HS-5 (cell line): ENCODE data around the gene ANKRD53.

Source experiments
- DNase-seq: peaks from one replicate; pipeline ENCODE4 v3.0.0-alpha.2; 2012; ENCODE audit warnings: low read depth

Gene ANKRD53

DNA sequence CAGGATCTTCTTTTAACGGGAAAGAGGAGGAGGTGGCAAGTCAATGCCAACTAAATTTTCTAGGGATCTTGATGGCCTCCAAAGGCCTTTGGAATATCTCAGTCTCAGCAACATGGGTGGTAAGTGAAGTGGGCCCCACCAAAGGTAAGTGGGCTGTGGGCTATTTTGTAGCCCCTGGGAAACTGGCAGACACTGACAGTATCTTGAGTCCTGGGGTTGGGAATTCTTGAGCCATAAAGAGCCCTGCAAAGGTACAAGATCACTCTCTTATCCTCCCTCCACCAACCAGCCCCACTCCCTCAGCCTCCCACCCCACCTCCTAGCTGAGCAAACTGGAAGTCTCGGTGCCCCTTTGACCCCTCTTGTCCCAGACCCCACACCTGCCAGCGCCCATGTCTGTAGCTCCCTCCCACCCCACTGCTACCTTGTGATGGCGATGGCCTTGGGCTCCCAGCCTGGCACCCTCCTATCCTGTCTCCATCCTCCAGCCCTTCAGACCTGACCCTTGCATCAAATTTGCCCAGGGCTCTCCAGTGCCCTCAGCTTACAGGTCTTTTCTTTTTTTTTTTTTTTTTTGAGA, 34.2 kb upstream of the ANKRD53 start:
- no peak for DNase-seq

DNA sequence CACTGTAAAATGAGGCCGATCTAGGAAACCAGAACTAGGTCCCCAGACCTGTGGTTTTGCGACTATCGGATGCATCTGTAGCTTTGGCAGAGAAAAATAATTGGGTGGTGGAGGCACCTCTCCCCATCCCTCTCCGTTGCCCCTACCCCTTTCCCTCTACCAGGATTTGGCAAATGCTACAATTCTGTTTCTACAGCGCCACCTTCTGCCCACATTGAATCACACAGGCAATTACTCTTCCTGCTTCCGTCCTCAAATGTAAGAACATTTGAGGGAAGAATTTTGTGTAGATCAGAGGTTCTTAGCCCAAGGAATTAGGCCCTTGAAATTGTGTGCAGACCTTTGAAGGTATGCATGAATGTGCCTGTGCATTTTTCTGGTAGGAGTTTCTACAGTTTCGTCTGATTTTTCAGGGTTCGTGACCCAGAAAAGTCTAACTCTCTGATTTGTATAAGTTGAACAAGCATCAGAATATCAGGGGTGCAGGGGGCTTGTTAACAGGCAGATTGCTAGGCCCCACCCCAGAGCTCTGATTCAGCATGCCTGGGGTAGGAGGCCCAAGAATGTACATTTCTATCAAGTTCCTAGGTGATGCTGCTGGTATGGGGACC, 31.5 kb upstream of the ANKRD53 start:
- peak; percentile 18 for DNase-seq

DNA sequence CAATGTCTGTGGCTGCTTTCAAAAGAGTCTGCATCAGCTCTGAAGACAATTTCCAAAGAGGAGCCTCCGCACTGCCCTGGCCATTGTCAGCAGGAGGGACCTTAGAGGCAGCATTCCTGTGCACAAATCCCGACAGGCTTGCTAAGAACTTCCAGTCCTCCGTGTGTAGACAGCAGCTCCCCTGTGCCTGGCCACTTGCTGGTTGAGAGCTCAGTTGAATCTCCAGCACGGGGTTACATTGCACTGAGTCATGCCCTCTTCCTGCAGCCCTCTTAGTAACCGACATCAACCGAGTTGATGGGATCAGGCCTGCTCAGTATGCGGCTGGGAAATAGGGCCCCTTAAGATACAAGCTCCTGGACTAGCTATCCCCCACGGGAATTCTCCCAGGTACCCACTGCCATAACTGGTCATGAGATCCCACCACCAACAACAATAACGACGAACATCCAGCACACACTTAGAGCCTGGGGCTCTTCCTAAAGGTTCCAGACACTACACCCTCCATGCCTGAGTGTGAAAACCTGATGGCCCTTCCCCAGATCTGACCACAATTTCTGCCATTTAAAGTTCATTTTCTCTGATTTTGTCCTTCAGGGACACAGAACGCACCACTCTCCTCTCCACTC, 30.8 kb upstream of the ANKRD53 start:
- peak; percentile 36 for DNase-seq

DNA sequence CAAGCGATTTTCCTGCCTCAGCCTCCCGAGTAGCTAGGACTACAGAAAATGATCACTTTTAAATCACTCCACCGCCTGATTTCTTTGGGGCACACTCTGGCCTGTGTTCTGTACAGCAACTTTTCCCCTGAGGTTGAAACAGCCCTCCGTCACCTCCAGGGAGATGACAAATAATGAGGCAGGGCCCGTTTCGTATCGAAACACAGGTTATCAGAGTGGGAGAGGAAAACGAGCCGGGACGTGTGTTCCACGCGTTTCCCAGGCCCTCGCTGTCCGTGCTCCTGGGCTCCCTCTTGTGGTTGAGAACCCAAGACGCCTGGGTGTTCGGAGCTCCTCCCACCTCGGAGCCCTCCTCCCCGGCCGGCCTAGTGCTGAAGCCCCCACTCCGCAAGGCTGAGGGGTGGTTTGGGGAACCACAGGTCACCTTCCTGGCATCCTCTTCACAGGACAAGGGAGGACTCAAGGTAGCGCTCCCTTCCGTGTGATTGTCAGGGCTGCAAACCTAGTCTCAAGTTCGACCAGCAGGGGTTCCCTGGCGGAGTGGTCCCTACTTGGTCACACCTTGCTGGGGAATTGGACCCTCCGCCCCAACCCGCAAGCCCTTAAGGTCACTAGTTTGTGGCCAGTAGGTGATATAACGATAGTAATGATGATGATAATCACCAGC, 30.0 kb upstream of the ANKRD53 start:
- DNase-seq: peak; percentile 43

DNA sequence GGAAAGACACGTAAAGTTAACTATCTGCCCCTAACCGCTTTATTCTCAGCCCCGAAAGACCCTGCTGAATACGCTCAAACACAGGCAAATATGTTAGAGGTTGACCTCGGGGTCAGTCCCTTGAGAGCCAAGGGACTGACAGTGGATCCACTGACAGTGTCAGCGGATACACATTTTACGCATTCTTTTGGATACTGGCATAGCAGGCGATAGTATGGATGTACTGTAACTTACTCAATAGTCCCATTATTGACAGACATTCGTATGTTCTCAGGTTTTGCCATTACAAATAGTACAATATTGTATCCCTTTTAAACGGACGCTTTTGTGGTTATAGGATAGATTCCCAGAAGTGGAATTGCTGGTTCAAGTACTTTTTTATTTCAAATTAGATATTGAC, 29.3 kb upstream of the ANKRD53 start:
- no peak for DNase-seq

DNA sequence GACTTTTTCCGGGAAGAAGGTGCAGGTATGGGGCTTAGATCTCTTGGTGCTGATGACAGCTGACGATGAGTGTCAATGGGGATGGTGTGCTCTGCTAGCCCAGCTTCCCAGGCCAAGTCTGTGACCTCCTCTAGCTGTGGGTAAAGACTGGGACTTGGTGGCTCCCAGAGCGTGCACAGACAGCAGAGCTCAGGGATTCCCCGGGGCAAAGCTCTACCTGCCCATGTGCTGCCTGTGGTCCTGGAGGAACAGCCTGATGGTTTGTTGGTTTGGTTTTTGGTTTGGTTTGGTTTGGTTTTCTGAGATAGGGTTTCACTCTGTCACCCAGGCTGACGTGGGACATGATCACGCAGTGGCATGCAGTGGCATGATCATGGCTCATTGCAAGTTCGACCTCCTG, 23.5 kb upstream of the ANKRD53 start:
- no peak for DNase-seq

DNA sequence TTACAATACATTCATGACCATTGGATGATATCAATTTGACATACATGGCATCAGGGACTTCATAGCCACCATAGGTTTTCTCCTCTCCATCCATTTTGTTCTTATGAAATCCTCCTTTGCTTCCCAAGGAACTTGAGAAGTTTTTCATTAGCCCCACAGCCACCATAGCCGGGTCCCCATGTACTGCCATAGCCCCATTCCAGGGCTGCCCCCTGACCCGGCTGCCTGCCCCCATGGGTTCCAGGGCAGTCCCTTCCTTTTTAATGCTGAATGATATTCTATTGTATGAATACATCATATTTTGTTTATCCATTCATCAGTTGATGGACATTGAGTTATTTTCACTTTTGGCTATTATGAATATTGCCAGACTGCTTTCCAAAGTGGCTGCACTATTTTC, 22.3 kb upstream of the ANKRD53 start:
- DNase-seq: no peak

DNA sequence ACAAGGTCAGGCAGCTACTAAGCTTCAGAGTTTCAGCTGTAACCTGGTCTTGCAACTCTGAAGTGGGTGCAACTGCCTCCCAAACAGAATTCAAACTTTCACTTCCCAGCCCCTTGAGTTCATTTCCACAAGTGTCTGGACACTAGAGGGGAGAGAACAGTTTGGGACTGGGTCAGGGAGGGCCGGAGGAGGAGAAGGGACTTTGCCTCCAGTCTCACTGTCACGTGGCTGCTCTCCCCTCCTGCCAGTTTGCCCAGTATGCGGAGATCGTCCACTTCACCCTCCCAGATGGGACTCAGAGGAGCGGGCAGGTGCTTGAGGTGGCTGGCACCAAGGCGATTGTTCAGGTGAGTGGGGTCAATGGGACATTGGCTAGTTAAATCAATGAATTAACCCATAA, 20.6 kb upstream of the ANKRD53 start:
- DNase-seq: no peak

DNA sequence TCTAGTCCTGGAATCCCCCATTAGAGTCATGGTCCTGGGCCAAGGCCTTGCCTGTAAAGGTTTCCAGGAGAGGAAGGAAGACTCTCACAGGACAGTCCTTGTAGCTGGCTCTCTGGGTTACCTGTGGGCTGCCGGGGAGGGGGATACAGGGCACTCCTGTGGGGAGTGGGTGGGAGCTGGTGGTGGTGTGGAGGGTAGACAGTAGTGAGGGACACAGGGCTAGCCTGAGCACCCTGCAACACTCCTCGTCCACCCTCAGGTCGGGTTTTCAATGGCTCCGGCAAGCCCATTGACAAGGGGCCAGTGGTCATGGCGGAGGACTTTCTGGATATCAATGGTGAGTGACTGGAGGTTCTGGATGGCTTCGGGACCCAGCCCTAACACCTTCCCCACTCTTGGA, 19.7 kb upstream of the ANKRD53 start:
- DNase-seq: no peak

DNA sequence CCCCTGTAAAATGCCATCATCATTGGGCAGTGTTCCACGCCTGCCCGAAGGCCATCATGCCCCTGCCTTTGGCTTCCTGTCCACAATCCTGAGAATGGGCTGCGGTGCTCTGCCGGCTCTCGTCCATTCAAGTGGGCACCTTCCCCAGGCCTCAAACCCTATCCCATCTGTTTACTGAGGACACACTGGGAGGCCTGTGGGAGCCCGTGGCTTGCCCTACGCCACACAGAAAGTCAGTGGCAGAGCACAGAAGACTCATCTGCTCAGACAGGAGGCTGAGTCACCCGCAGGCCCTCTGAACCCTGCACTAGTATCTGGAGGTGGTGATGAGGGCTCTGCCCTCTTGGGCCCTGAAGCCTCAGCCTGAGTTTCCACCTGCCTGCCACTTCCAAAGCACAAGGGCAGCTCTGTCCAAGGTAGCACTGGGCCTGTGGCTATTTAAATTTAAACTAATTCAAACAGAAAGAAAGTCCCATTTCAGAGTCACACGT, 19.1 kb upstream of the ANKRD53 start:
- DNase-seq: no peak

DNA sequence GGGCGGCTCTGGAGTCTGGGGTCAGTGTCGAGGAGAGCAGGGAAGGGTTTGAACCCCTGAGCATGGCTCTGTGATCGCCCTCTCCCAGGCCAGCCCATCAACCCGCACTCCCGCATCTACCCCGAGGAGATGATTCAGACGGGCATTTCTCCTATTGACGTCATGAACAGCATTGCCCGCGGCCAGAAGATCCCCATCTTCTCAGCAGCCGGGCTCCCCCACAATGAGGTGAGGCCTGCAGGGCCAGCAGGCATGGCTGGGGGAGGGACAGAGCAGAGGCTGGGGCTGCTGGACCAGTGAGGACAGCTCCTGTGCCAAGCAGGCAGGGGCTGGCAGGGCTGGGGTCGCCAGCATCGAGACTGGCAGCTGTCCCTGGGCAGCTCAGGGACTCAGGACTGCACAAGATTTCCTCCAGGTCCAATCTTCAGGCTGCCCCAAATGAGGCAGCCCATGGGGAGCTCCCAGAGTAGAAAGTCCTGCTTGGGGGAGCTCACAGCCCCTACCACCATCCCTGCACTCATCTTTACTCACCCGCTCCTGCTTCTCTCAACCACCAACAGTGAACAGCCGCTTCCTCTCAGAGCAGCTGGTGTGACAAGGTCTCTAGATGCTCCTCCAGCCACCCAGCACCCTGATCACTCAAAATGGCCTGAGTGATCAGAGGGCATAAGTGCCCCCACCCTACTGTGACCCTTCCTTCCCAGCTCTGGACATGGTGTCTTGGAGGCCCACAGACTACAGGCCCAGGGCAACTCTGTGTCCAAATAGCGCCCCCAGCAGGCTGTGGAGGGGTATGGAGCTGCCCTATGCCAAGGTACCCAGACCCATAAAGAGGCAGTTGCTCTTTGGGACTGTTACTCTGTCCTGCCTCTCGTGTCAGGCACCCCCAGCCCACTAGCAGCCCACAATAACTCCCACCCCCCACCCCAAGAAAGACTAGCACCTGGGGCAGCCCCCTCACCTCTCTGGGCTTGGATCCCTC, 18.3 kb upstream of the ANKRD53 start:
- DNase-seq: no peak

DNA sequence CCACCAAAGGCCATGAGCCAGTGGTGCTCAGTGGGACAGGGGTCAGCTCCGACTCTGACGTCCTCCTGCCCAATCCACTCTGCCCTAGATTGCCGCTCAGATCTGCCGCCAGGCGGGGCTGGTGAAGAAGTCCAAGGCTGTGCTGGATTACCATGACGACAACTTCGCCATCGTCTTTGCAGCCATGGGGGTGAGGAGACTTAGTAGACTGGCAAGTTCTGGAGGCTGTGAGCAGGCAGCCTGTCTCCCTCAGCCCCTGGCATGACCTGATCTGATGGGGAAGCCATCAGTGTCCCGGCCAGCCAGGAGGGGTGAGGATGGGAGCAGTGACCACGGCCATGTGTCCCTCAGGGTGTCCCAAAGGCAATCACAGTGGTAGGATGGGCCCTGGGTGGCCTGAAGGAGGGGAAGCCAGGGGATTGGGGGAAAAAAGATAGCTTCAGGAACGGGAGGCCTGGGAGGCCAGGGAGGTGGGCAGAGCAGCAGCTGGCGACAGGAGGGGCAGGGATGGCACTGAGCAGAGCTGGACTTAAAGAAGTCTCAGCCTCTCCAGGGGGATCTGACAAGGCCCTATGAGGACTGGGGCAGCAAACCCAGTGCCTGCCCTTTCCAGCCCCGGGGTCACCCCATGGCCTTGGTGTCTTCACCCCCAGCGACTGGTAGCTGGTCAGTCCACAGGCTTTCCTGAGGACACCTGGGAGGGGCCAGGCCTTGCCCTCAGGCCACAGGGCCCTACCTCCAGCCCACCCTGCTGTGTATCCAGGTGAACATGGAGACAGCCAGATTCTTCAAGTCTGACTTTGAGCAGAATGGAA, 17.4 kb upstream of the ANKRD53 start:
- DNase-seq: no peak

DNA sequence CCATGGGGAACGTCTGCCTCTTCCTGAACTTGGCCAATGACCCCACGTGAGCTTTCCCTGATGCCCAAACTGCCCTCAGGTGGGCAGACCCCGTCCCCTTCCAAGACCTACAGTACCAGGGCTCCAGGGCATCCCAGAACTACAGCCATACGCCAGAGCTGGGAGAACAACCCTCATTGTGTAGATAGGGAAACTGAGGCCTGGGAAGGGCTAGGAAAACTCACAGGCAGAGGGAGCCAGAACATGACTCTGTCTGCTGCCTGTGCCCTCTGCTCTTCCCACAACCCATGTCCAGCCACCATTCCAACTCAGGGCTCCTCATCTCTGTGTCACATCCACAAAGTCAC, 16.8 kb upstream of the ANKRD53 start:
- no peak for DNase-seq

DNA sequence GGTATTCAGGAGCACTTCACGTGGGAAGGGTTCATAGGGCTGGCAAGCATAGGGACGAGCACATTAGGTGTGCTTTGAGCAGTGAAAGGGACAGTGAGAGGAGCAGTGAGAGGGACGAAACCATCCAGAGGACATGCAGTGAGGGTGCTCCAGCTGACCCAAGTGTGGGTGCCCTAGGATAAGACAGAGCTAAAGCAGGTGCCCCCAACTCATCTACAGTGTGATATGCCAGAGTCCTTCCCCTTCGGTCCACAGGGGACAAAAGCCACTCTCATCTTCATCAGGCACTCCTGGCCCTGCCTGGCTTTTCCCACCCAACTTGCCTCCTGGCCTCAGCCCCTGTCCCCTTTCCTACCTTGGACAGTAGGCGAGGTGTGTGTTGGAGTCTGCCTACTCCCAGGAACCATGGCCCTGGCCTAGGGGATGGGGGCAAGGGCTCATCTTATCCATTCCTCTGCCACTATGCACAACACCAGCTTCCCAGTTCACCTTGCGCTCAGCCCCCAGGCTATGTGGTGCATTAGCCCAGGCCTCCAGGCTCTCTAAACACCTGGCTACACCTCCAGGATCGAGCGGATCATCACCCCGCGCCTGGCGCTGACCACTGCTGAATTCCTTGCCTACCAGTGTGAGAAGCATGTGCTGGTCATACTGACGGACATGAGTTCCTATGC, 16.1 kb upstream of the ANKRD53 start:
- DNase-seq: no peak

DNA sequence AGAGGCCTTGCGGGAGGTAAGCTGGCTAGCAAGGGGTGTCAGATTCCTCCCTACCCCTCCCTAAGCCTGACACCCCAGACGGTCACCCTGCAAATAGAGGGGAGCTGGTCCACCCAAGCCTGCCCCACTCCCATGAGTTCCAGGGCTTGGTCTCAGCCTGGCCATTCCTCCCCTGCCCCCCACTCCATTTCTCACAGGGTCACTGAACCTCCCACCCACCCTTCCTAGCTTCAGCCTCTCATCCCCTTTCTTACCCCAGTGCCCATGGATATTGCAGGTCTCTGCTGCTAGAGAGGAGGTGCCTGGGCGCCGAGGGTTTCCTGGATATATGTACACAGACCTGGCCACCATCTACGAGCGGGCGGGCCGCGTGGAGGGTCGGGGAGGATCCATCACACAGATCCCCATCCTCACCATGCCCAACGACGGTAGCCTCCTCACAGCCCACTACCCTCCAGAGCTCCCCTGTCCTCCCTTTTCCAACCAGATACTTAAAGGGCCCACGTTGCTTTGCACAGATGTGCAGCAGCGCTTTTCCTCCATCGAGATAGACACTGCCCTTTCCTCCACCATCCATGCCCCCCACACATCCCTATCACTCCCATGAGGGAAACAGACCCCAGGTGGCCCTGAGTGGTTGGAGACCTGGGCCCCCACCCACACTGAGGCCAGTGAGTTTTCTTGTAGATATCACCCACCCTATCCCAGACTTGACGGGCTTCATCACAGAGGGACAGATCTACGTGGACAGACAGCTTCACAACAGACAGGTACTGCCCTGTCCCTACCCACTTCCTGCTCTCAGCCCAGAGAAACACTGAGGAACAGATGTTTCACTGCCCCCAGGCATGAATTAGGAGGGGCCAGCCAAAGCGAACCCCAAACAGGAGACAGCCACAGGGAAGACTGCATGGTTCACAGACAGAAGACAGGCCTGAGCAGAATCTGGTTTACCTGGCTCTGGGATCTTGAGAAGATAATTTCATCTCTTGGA, 15.2 kb upstream of the ANKRD53 start:
- no peak for DNase-seq

DNA sequence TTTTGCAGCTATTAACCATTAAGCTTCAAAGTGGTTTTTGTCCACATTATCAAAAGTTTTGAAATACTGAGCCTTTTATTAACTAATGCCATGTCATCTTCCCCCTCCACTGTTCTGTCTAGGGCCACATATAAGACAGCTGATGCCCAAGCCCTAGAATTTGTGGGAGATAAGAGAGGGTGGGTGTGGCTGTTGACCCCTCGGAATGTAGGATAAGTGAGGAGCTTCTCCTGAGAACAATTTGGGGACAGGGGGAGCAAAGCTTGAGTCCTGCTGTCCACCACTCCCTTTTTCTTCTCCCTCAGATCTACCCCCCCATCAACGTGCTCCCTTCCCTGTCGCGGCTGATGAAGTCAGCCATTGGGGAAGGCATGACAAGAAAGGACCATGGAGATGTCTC, 14.3 kb upstream of the ANKRD53 start:
- no peak for DNase-seq

DNA sequence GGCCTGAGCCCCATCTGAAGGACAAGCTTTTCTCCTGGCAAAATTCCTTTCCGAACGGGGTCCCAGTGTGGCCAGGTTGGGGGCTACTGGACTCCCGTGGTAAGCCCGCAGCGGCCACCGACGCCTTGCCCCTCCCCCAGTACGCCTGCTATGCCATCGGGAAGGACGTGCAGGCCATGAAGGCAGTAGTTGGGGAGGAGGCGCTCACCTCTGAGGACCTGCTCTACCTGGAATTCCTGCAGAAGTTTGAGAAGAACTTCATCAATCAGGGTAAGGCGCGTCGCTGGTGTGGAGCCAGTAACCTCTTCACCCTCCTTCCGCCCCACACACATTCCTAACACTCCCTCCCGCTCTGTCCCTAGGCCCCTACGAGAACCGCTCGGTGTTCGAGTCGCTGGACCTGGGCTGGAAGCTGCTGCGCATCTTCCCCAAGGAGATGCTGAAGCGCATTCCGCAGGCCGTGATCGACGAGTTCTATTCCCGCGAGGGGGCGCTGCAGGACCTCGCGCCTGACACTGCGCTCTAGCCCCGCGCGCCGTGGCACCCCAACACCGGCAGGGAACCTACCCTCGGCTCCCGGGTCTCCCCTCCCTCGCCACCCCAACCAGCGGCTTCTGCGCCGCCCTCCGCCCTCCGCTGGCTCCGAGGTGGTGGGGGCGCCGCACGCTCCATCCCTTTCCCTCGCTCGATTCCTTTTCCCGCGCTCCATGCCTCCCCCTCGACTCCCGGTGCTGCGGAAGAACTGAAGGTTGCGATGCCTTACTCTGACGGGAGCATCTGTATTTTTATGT, 13.6 kb upstream of the ANKRD53 start:
- DNase-seq: no peak

DNA sequence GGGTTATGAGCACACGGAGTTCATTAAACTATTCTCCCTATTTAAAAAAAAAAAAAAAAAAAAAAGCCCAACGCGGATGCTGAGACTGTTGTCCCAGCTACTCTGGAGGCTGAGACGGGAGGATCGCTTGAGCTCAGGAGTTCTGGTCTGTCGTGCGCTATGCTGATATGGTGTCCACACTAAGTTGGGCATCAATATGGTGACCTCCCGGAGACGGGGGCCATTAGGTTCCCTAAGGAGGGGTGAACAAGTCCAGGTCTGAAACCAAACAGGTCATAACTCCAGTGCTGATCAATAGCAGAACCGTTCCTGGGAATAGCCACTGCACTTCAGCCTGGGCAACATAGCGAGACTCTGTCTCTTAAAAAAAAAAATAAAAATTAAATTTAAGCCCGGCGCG, 12.9 kb upstream of the ANKRD53 start:
- no peak for DNase-seq

DNA sequence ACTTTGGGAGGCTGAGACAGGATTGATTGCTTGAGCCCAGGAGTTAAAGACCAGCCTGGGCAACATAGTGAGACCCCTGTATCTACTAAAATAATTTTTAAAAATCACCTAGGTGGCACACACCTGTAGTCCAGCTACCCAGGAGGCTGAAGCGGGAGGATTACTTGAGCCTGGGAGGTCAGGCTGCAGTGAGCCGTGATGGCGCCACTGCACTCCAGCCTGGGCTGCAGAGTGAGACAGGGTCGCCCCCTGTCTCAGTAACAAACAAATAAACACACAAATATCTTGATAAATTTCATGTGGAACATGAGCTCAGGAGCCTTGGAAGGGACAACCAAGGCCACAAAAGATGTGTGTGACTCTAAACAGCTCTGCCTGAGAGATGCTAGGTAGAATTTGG, 11.7 kb upstream of the ANKRD53 start:
- DNase-seq: no peak
